Rectal smooth muscle tissue (tissue), 1 donor: Measurements from ENCODE around the gene HMX2.

Source experiments
- H3K27ac ChIP-seq: one replicate; pipeline ENCODE4 v1.7.0; 2013; ENCODE audit warnings: low read depth, low read length, inconsistent platforms
- H3K27me3 ChIP-seq: one replicate; pipeline ENCODE4 v1.7.0; 2013; ENCODE audit warnings: low read length; ENCODE audit not compliant: control insufficient read depth, insufficient read depth
- H3K36me3 ChIP-seq: one replicate; pipeline ENCODE4 v1.7.0; 2013; ENCODE audit warnings: low read length; ENCODE audit not compliant: control insufficient read depth, insufficient read depth
- H3K4me1 ChIP-seq: one replicate; pipeline ENCODE4 v1.7.0; 2013; ENCODE audit warnings: low read length; ENCODE audit not compliant: control insufficient read depth, insufficient read depth
- H3K4me3 ChIP-seq: one replicate; pipeline ENCODE4 v1.7.0; 2013; ENCODE audit warnings: low read length
- H3K9ac ChIP-seq: one replicate; pipeline ENCODE4 v1.7.0; 2013; ENCODE audit warnings: low read length

HMX2 gene

GRCh38 chr10:123133541-123134342, 14.2 kb upstream of the HMX2 start:
- peaks cover 7% of the 10 kb centered on the region for H3K4me1 ChIP-seq
- H3K4me3 ChIP-seq: no peak overlapping the region
- no peak overlapping the region for H3K27ac ChIP-seq
- H3K27me3 ChIP-seq: peaks cover 61% of the 10 kb centered on the region
- no peaks in the 10 kb centered on the region for H3K36me3 ChIP-seq
- no peak overlapping the region for H3K9ac ChIP-seq

- Histone ChIP-seq H3K27ac (no peak overlapping the region), H3K27me3 (peaks cover 63% of the 10 kb centered on the region), H3K9ac (no peak overlapping the region), H3K4me1 (peaks cover 7% of the 10 kb centered on the region), H3K4me3 (no peak overlapping the region), H3K36me3 (no peaks in the 10 kb centered on the region)
These were observed 13.5 kb upstream of the HMX2 start for GRCh38 chr10:123134343-123134914.

- Histone ChIP-seq H3K27me3 (peaks cover 63% of the 10 kb centered on the region), H3K36me3 (no peaks in the 10 kb centered on the region), H3K4me1 (peaks cover 7% of the 10 kb centered on the region), H3K9ac (no peak overlapping the region), H3K4me3 (peak overlapping the region; percentile 35), H3K27ac (no peak overlapping the region)
These were observed 13.0 kb upstream of the HMX2 start for GRCh38 chr10:123134915-123135414.

- H3K9ac ChIP-seq: no peak within 1 kb of the TSS
- H3K4me1 ChIP-seq: peaks cover 7% of the 10 kb centered on the region
- peak within 1 kb of the TSS; percentile 35 for H3K4me3 ChIP-seq
- H3K36me3 ChIP-seq: no peaks in the 10 kb centered on the region
- peaks cover 69% of the 10 kb centered on the region for H3K27me3 ChIP-seq
- H3K27ac ChIP-seq: no peak within 1 kb of the TSS
These were observed 12.4 kb upstream of the HMX2 start, which contains the start of gene HMX3 for GRCh38 chr10:123135415-123136141. Gene HMX3 (plus strand): TSS chr10:123135970. CDS start chr10:123136051, 81 bp downstream.

GRCh38 chr10:123136221-123136805, 11.6 kb upstream of the HMX2 start:
- no peaks in the 10 kb centered on the region for H3K36me3 ChIP-seq
- no peak overlapping the region for H3K4me3 ChIP-seq
- no peak overlapping the region for H3K9ac ChIP-seq
- peaks cover 76% of the 10 kb centered on the region for H3K27me3 ChIP-seq
- no peak overlapping the region for H3K27ac ChIP-seq
- H3K4me1 ChIP-seq: peaks cover 7% of the 10 kb centered on the region

- peaks cover 81% of the 10 kb centered on the region for H3K27me3 ChIP-seq
- H3K36me3 ChIP-seq: no peaks in the 10 kb centered on the region
These were observed 10.9 kb upstream of the HMX2 start for GRCh38 chr10:123136806-123137642.

GRCh38 chr10:123139165-123139520, 8.8 kb upstream of the HMX2 start:
- no peak overlapping the region for H3K4me3 ChIP-seq
- H3K9ac ChIP-seq: no peak overlapping the region
- H3K4me1 ChIP-seq: no peaks in the 10 kb centered on the region
- H3K27me3 ChIP-seq: peaks cover 77% of the 10 kb centered on the region
- H3K27ac ChIP-seq: no peak overlapping the region
- no peaks in the 10 kb centered on the region for H3K36me3 ChIP-seq

More at GRCh38 chr10:123136806-123137642, 10.9 kb upstream of the HMX2 start:
- Histone ChIP-seq H3K27ac (no peak overlapping the region), H3K4me1 (peaks cover 7% of the 10 kb centered on the region), H3K4me3 (peak overlapping the region; percentile 46), H3K9ac (no peak overlapping the region)

GRCh38 chr10:123139521-123140163, 8.3 kb upstream of the HMX2 start:
- Histone ChIP-seq H3K36me3 (no peaks in the 10 kb centered on the region), H3K4me1 (no peaks in the 10 kb centered on the region), H3K9ac (no peak overlapping the region), H3K4me3 (peak overlapping the region; percentile 12), H3K27ac (no peak overlapping the region), H3K27me3 (peaks cover 73% of the 10 kb centered on the region)

- Histone ChIP-seq H3K9ac (no peak overlapping the region), H3K36me3 (no peaks in the 10 kb centered on the region), H3K27ac (no peak overlapping the region), H3K4me3 (no peak overlapping the region), H3K27me3 (peaks cover 69% of the 10 kb centered on the region), H3K4me1 (no peaks in the 10 kb centered on the region)
These were observed 7.6 kb upstream of the HMX2 start for GRCh38 chr10:123140164-123140982.

- H3K9ac ChIP-seq: no peak overlapping the region
- H3K36me3 ChIP-seq: no peaks in the 10 kb centered on the region
- H3K27ac ChIP-seq: no peak overlapping the region
- no peak overlapping the region for H3K4me3 ChIP-seq
- peaks cover 71% of the 10 kb centered on the region for H3K27me3 ChIP-seq
- H3K4me1 ChIP-seq: no peaks in the 10 kb centered on the region
These were observed 6.9 kb upstream of the HMX2 start for GRCh38 chr10:123140983-123141390.
